Myometrial cell (primary cell): ENCODE measurements around the gene CFAP126. TPM values are rescaled to one million over a fixed set of nuclear protein-coding genes. Genes with fewer than 3 reads are reported as not detected.

Experiments
- total RNA-seq: library from RNA; depleted of rRNA; stranded (reverse); fragments of >200 nt; gene quantifications from 2 replicates; pipeline ENCODE4 v1.2.3, GENCODE V29; 2015

Gene CFAP126
- total RNA-seq: not detected in 2 replicates

DNA sequence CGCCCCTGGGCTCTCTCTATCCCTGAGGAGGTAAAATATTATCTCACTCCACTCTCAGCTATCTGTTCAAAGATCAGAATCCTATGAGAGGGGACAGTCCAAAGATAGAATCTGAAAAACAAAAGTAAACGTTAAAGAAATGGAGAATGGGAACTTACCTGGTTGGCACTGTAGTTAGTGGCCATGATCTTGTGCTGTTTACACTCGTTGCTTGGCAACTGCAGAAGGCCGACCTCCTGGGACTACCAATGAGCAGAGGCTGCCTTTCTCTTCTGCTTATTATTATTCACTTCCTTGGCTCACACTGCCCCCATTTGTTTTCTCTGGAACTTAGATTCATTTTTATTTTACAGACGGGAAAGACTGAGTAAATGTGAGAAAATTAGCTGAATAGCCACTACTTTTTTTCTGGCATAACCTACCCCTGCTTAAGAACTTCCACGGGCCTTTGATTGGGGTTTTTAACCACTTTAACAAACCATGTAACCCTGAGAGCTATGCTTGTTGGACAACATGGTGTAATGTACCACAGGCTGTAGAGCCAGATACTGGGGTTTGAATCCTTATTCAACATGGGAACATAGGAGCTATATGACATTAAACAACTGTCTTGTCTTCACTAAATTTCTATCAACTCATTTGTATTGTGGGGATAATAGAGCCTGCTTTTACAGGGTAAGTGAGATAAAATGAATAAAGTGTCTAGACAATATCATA, at the start of gene CFAP126:
CFAP126 (minus strand) TSS at position 193 of the 717 bp plus-strand sequence; CDS start at position 185, 8 bp downstream.

Other genes starting within 250 kb of the CFAP126 start
- gene PFDN2, start 249.8 kb downstream of the CFAP126 start, total RNA-seq: 36.3 and 83.5 TPM in 2 replicates
- 43.8 and 61.1 TPM in 2 replicates for gene NIT1, start 249.8 kb downstream of the CFAP126 start, total RNA-seq
- 31.4 and 31.9 TPM in 2 replicates for gene DEDD, start 235.2 kb downstream of the CFAP126 start, total RNA-seq
- gene UFC1, start 213.9 kb downstream of the CFAP126 start, total RNA-seq: 90.9 and 113 TPM in 2 replicates
- gene USP21, start 208.4 kb downstream of the CFAP126 start, total RNA-seq: 8.1 and 12.2 TPM in 2 replicates
- gene PPOX, start 201.4 kb downstream of the CFAP126 start, total RNA-seq: 12.4 and 32.0 TPM in 2 replicates
- gene B4GALT3, start 190.4 kb downstream of the CFAP126 start, total RNA-seq: 36.0 and 42.1 TPM in 2 replicates
- 9.5 and 14.5 TPM in 2 replicates for gene ADAMTS4, start 168.8 kb downstream of the CFAP126 start, total RNA-seq
- gene NDUFS2, start 165.5 kb downstream of the CFAP126 start, total RNA-seq: 134 and 138 TPM in 2 replicates
- gene FCER1G, start 152.6 kb downstream of the CFAP126 start, total RNA-seq: not detected in 2 replicates
- not detected in 2 replicates for gene APOA2, start 144.2 kb downstream of the CFAP126 start, total RNA-seq
- 11.9 and 16.4 TPM in 2 replicates for gene TOMM40L, start 141.8 kb downstream of the CFAP126 start, total RNA-seq
- not detected in 2 replicates for gene NR1I3, start 129.7 kb downstream of the CFAP126 start, total RNA-seq
- gene PCP4L1, start 109.1 kb downstream of the CFAP126 start, total RNA-seq: not detected in 2 replicates
- gene MPZ, start 57.9 kb downstream of the CFAP126 start, total RNA-seq: 3.5 and 20.9 TPM in 2 replicates
- gene SDHC, start 53.5 kb downstream of the CFAP126 start, total RNA-seq: 41.8 and 122 TPM in 2 replicates
- gene FCGR2A, start 137.6 kb upstream of the CFAP126 start, total RNA-seq: 0.86 and 2.1 TPM in 2 replicates
- under 0.01 TPM in 1 of 2 replicates, not detected in the other for gene HSPA6, start 156.7 kb upstream of the CFAP126 start, total RNA-seq
- not detected in 2 replicates for gene FCGR3A, start 181.9 kb upstream of the CFAP126 start, total RNA-seq